GM12878 (cell line): ENCODE results near the gene SHISA9. TPM values are rescaled to one million over a fixed set of nuclear protein-coding genes. Genes with fewer than 3 reads are reported as not detected.

Source experiments
- ATAC-seq: fragments of 200-7000 bp; cut with Tn5 transposase; 3 replicates; pipeline ENCODE4 v1.9.1; 2020; ENCODE audit warnings: mild to moderate bottlenecking, moderate library complexity
- BruUV-seq: library from RNA; stranded (reverse); fragments of 400-500 nt; replicated peaks from 2 replicates; lab custom pipeline; 2021; lab: Mats Ljungman, UMichigan
- CTCF ChIA-PET: fragments of 300-600 bp; sonication (Branson Sonifier 250); formaldehyde crosslinking; extraction: SDS; loops from one replicate; lab custom pipeline; 2021; ENCODE audit warnings: inconsistent platforms; lab: Yijun Ruan, JAX
- POLR2A ChIA-PET: fragments of 350-600 bp; formaldehyde crosslinking; extraction: SDS; loops from one replicate; lab custom pipeline; 2021; ENCODE audit warnings: inconsistent platforms; lab: Charles Lee
- RAD21 ChIA-PET: fragments of 300-600 bp; sonication (Branson Sonifier 250); formaldehyde crosslinking; loops from one replicate; lab custom pipeline; 2023; ENCODE audit warnings: antibody characterized with exemption; ENCODE audit not compliant: unreplicated experiment; lab: Charles Lee
- SMC1A ChIA-PET: fragments of 300-600 bp; sonication (Branson Sonifier 250); formaldehyde crosslinking; loops from one replicate; lab custom pipeline; 2023; ENCODE audit not compliant: unreplicated experiment, uncharacterized antibody; lab: Charles Lee
- DNase-seq: peaks from one replicate; pipeline ENCODE4 v3.0.0-alpha.2; 2011; ENCODE audit warnings: low read depth, low spot score
- FAIRE-seq: peaks from 3 replicates; lab custom pipeline; 2011; peaks lifted over from hg19 to GRCh38; lab: Jason Lieb, UNC
- H2AFZ ChIP-seq: 2 replicates; pipeline ENCODE4 v1.6.0; 2011; ENCODE audit warnings: low read depth, low read length, control low read depth; ENCODE audit not compliant: control insufficient read depth
- H3K27ac ChIP-seq: 2 replicates; pipeline ENCODE4 v1.5.1; 2011; ENCODE audit warnings: control low read depth; ENCODE audit not compliant: control insufficient read depth, insufficient read depth
- H3K27me3 ChIP-seq, 2 experiments: replicated peaks in 1 of 2; 2 replicates each; pipeline versions ENCODE4 v1.6.0 to v1.6.1; 2011; ENCODE audit warnings: low read length in 1 of 2; ENCODE audit not compliant: control insufficient read depth in 2 of 2, insufficient read depth in 2 of 2
- H3K36me3 ChIP-seq, 2 experiments: 2 replicates each; pipeline ENCODE4 v1.5.1; 2011; ENCODE audit warnings: low read length in 1 of 2; ENCODE audit not compliant: control insufficient read depth in 2 of 2, insufficient read depth in 2 of 2
- H3K4me1 ChIP-seq: 2 replicates; pipeline ENCODE4 v1.6.1; 2011; ENCODE audit warnings: mild to moderate bottlenecking, low read length, moderate library complexity, mixed read lengths; ENCODE audit not compliant: control insufficient read depth, insufficient read depth
- H3K4me2 ChIP-seq: 2 replicates; pipeline ENCODE4 v1.6.0; 2011; ENCODE audit warnings: control low read depth; ENCODE audit not compliant: control insufficient read depth, insufficient read depth
- H3K4me3 ChIP-seq: fragments of 200-600 bp; sonication (generic); 2 replicates; pipeline ENCODE4 v1.5.1; 2016
- H3K79me2 ChIP-seq: 2 replicates; pipeline ENCODE4 v1.6.0; 2011; ENCODE audit warnings: low read length; ENCODE audit not compliant: control insufficient read depth, insufficient read depth
- H3K9ac ChIP-seq: 2 replicates; pipeline ENCODE4 v1.8.0; 2011; ENCODE audit warnings: low read length, control low read depth, mixed read lengths; ENCODE audit not compliant: control insufficient read depth, insufficient read depth
- H3K9me3 ChIP-seq: replicated peaks from 3 replicates; pipeline ENCODE4 v1.5.1; 2011; ENCODE audit warnings: mild to moderate bottlenecking, low read length; ENCODE audit not compliant: control insufficient read depth, insufficient read depth
- H4K20me1 ChIP-seq: 2 replicates; pipeline ENCODE4 v1.6.0; 2011; ENCODE audit not compliant: control insufficient read depth, insufficient read depth
- BCLAF1 ChIP-seq: fragments of 450-650 bp; IDR thresholded peaks from 2 replicates; pipeline ENCODE4 v1.6.1; 2017; ENCODE audit warnings: antibody characterized with exemption, mild to moderate bottlenecking, moderate library complexity
- BRCA1 ChIP-seq: IDR thresholded peaks from 2 replicates; pipeline ENCODE4 v1.6.1; 2011; ENCODE audit warnings: low read depth, low read length, improper control_type of control experiment
- MEF2B ChIP-seq: fragments of 450-650 bp; IDR thresholded peaks from 2 replicates; pipeline ENCODE4 v1.6.1; 2018; ENCODE audit warnings: mild to moderate bottlenecking, moderate library complexity; ENCODE audit not compliant: partially characterized antibody, poor library complexity, severe bottlenecking
- NR2C2 ChIP-seq: IDR thresholded peaks from 2 replicates; pipeline ENCODE4 v1.6.1; 2011; ENCODE audit warnings: borderline replicate concordance, low read depth; ENCODE audit not compliant: control insufficient read depth, insufficient read length
- NRF1 ChIP-seq: conservative IDR thresholded peaks from 2 replicates; pipeline ENCODE4 v1.6.1; 2011; ENCODE audit warnings: mild to moderate bottlenecking, low read depth, low read length, improper control_type of control experiment
- PML ChIP-seq: IDR thresholded peaks from 2 replicates; pipeline ENCODE4 v1.6.1; 2012; ENCODE audit warnings: low read length, inconsistent platforms
- RAD21 ChIP-seq: IDR thresholded peaks from 2 replicates; pipeline ENCODE4 v1.6.1; 2011; ENCODE audit warnings: mild to moderate bottlenecking, low read depth, low read length, moderate library complexity; ENCODE audit not compliant: insufficient read depth
- TARDBP ChIP-seq: IDR thresholded peaks from 2 replicates; pipeline ENCODE4 v1.6.1; 2016; ENCODE audit warnings: borderline replicate concordance
- TCF3 ChIP-seq: IDR thresholded peaks from 2 replicates; pipeline ENCODE4 v1.6.1; 2012; ENCODE audit warnings: low read depth, mild to moderate bottlenecking, low read length, borderline replicate concordance; ENCODE audit not compliant: insufficient read depth
- USF1 ChIP-seq: IDR thresholded peaks from 2 replicates; pipeline ENCODE4 v1.6.1; 2011; ENCODE audit warnings: borderline replicate concordance, low read depth, mild to moderate bottlenecking, moderate library complexity, mixed read lengths, low read length; ENCODE audit not compliant: insufficient read depth; ENCODE audit errors: extremely low read length
- ZNF384 ChIP-seq: IDR thresholded peaks from 2 replicates; pipeline ENCODE4 v1.6.1; 2012; ENCODE audit warnings: low read depth, mild to moderate bottlenecking, low read length, improper control_type of control experiment, borderline replicate concordance
- WGBS: methylation state at CpG from one replicate; pipeline ENCODE4 v1.1.6; 2016; ENCODE audit warnings: low lambda C conversion rate; ENCODE audit not compliant: insufficient replicate concordance, insufficient coverage; ENCODE audit errors: missing lambda C conversion rate; 5-methylcytosine and 5-hydroxymethylcytosine counted together
- in situ Hi-C: fragments of 300-500 bp; cut with MboI; formaldehyde crosslinking; loops from 9 replicates; pipeline ENCODE4 v1.14.3; 2018; ENCODE audit warnings: mixed read lengths
- intact Hi-C: fragments of 100-400 bp; cut with micrococcal nuclease; formaldehyde crosslinking; loops from one replicate; pipeline ENCODE4 v1.14.2; 2022; ENCODE audit not compliant: unreplicated experiment
- polyA plus RNA-seq, 11 experiments: library from polyadenylated mRNA; depleted of rRNA in 4 of 11; unstranded in 6 of 11; stranded (reverse) in 5 of 11; fragments of >200 nt; fragmentation: Nextera tagmentation in 4 of 11; fragmentation: Illumina TruSeq in 1 of 11; extraction: Ambion mirVana in 4 of 11; extraction: Trizol in 1 of 11; gene quantifications; 1 replicate in 1 of 11; 2 replicates in 10 of 11; pipeline versions ENCODE4 v1.2.1 to v1.2.3, GENCODE V29; 2011 to 2016; ENCODE audit warnings: inconsistent platforms in 2 of 11, missing spikeins in 2 of 11, low read depth in 1 of 11
- total RNA-seq, 4 experiments: library from RNA; depleted of rRNA in 3 of 4; stranded (reverse); fragments of >200 nt in 3 of 4; fragmentation: Illumina TruSeq in 1 of 4; extraction: Trizol in 1 of 4; gene quantifications; 2 replicates each; pipeline versions ENCODE4 v1.2.1 to v1.2.3, GENCODE V29; 2013 to 2021

The SHISA9 gene
- total and polyA plus RNA-seq, 10 of the 15 experiments (the other 5 are each of a cell fraction or from before 2014, with no cell fraction given), result 0.03 to 25.5 (median 0.07) TPM

- ChIA-PET RAD21 (interaction anchor here (0.6 to 1.8 kb wide), 4 partner anchors 13 to 513 kb away, joined by 3 to 5 read pairs (median 4); no protein-coding TSS in a partner anchor), POLR2A (interaction anchor here (0.6 kb wide), 1 partner anchor 222 kb away, joined by 3 read pairs; no protein-coding TSS in a partner anchor), SMC1A (interaction anchor here (0.8 to 3.5 kb wide), 8 partner anchors 12 to 335 kb away, joined by 3 to 14 read pairs (median 4); no protein-coding TSS in a partner anchor), CTCF (interaction anchor here (1.1 kb wide), 1 partner anchor 220 kb away, joined by 4 read pairs; no protein-coding TSS in a partner anchor)
- in situ Hi-C loops, result no loop called here
- FAIRE-seq, result no peak
- Histone ChIP-seq H3K9me3 (no peaks in the 10 kb centered on the region), H3K27ac (no peak overlapping the region), H3K4me3 (no peak overlapping the region), H2AFZ (no peak overlapping the region)
- BruUV-seq, result no TSS peak
- no peak for TF ChIP-seq BRCA1
- TF ChIP-seq NRF1, result no peak
- no peak for TF ChIP-seq ZNF384
- TF ChIP-seq, all 136 proteins: peak for 0
- Histone ChIP-seq H3K9ac (no peak overlapping the region), H3K36me3 (no peaks in the 10 kb centered on the region), H3K27me3 (no peaks in the 10 kb centered on the region), H3K4me2 (no peak overlapping the region), H4K20me1 (no peaks in the 10 kb centered on the region), H3K4me1 (no peaks in the 10 kb centered on the region), H3K79me2 (no peaks in the 10 kb centered on the region)
- ATAC-seq (no peak), DNase-seq (no peak)
- intact Hi-C loops, result no loop called here
- WGBS, result 81% methylated on average over 5 of the region's 5 CpGs
These were observed 216.7 kb downstream of the SHISA9 start for GRCh38 chr16:13118091-13118490.

GRCh38 chr16:13120091-13120490 lies 218.7 kb downstream of the SHISA9 start:
- FAIRE-seq (no peak), ATAC-seq (no peak), DNase-seq (no peak)
- H3K79me2 ChIP-seq, result no peaks in the 10 kb centered on the region
- ChIA-PET RAD21 (interaction anchor here (1.0 to 2.7 kb wide), 11 partner anchors 9 to 322 kb away, joined by 3 to 10 read pairs (median 5); no protein-coding TSS in a partner anchor), POLR2A (interaction anchor here (0.8 to 0.9 kb wide), 3 partner anchors 14 to 314 kb away, joined by 3 to 5 read pairs (median 3); no protein-coding TSS in a partner anchor), CTCF (interaction anchor here (1.0 to 2.3 kb wide), 10 partner anchors 10 to 800 kb away, joined by 3 to 10 read pairs (median 4); partner anchors contain the start of gene ERCC4), SMC1A (interaction anchor here (1.0 to 3.5 kb wide), 17 partner anchors 9 to 332 kb away, joined by 3 to 12 read pairs (median 7); no protein-coding TSS in a partner anchor)
- H3K27me3 ChIP-seq, result no peaks in the 10 kb centered on the region
- no TSS peak for BruUV-seq
- no peak overlapping the region for H3K9ac ChIP-seq
- in situ Hi-C loops, result no loop called here
- H3K36me3 ChIP-seq, result no peaks in the 10 kb centered on the region
- 6% methylated on average over 6 of the region's 6 CpGs for WGBS
- intact Hi-C loops, result no loop called here
- no peaks in the 10 kb centered on the region for H3K9me3 ChIP-seq
- no peak overlapping the region for H3K4me3 ChIP-seq
- H3K4me2 ChIP-seq, result no peak overlapping the region
- no peak overlapping the region for H2AFZ ChIP-seq
- H3K27ac ChIP-seq, result no peak overlapping the region
- H4K20me1 ChIP-seq, result no peaks in the 10 kb centered on the region
- no peaks in the 10 kb centered on the region for H3K4me1 ChIP-seq
- TF ChIP-seq TCF3 (no peak), NR2C2 (no peak), TARDBP (no peak), PML (no peak), NRF1 (no peak), USF1 (no peak), RAD21 (no peak), MEF2B (no peak), BCLAF1 (no peak)
